Neuron (in vitro differentiated cells): ENCODE measurements around the gene NCMAP.

Experiments used
- H2AFZ ChIP-seq: one replicate; pipeline ENCODE4 v1.6.1; 2013; ENCODE audit warnings: low read depth, mild to moderate bottlenecking, inconsistent platforms, low read length, moderate library complexity
- H3K27me3 ChIP-seq: one replicate; pipeline ENCODE4 v1.6.1; 2013; ENCODE audit warnings: low read length; ENCODE audit not compliant: insufficient read depth
- H3K36me3 ChIP-seq: one replicate; pipeline ENCODE4 v1.6.1; 2013; ENCODE audit warnings: low read length; ENCODE audit not compliant: insufficient read depth
- H3K4me1 ChIP-seq: one replicate; pipeline ENCODE4 v1.6.1; 2013; ENCODE audit warnings: low read length; ENCODE audit not compliant: insufficient read depth
- H3K4me3 ChIP-seq: 2 replicates; pipeline ENCODE4 v1.5.1; 2013; ENCODE audit warnings: mild to moderate bottlenecking, low read length, moderate library complexity
- H3K9me3 ChIP-seq: one replicate; pipeline ENCODE4 v1.6.1; 2013; ENCODE audit warnings: low read length

Gene NCMAP

GRCh38 chr1:24656046-24656445 lies 100.2 kb downstream of the NCMAP start:
- H2AFZ ChIP-seq, result no peak overlapping the region
- H3K9me3 ChIP-seq, result no peaks in the 10 kb centered on the region
- no peaks in the 10 kb centered on the region for H3K27me3 ChIP-seq
- H3K36me3 ChIP-seq, result peaks cover 92% of the 10 kb centered on the region
- H3K4me1 ChIP-seq, result no peaks in the 10 kb centered on the region
- H3K4me3 ChIP-seq, result no peak overlapping the region

- Histone ChIP-seq H3K36me3 (peaks cover 92% of the 10 kb centered on the region), H3K4me3 (no peak overlapping the region), H2AFZ (no peak overlapping the region), H3K4me1 (no peaks in the 10 kb centered on the region), H3K9me3 (no peaks in the 10 kb centered on the region), H3K27me3 (no peaks in the 10 kb centered on the region)
Observed at GRCh38 chr1:24657781-24658180, 101.9 kb downstream of the NCMAP start.
